ENCODE results near the gene CEACAM16.

- TF ChIP-seq POLR2A (IDR thresholded peaks at IDR 0.05; ENCODE audit: borderline replicate concordance, extremely low read depth, insufficient read depth, insufficient read length) (no peak), RAD21 (IDR thresholded peaks at IDR 0.05; ENCODE audit: low read depth) (no peak), EGR1 (IDR thresholded peaks at IDR 0.05; ENCODE audit: low read depth) (no peak)
- TF ChIP-seq, protein P1, sequence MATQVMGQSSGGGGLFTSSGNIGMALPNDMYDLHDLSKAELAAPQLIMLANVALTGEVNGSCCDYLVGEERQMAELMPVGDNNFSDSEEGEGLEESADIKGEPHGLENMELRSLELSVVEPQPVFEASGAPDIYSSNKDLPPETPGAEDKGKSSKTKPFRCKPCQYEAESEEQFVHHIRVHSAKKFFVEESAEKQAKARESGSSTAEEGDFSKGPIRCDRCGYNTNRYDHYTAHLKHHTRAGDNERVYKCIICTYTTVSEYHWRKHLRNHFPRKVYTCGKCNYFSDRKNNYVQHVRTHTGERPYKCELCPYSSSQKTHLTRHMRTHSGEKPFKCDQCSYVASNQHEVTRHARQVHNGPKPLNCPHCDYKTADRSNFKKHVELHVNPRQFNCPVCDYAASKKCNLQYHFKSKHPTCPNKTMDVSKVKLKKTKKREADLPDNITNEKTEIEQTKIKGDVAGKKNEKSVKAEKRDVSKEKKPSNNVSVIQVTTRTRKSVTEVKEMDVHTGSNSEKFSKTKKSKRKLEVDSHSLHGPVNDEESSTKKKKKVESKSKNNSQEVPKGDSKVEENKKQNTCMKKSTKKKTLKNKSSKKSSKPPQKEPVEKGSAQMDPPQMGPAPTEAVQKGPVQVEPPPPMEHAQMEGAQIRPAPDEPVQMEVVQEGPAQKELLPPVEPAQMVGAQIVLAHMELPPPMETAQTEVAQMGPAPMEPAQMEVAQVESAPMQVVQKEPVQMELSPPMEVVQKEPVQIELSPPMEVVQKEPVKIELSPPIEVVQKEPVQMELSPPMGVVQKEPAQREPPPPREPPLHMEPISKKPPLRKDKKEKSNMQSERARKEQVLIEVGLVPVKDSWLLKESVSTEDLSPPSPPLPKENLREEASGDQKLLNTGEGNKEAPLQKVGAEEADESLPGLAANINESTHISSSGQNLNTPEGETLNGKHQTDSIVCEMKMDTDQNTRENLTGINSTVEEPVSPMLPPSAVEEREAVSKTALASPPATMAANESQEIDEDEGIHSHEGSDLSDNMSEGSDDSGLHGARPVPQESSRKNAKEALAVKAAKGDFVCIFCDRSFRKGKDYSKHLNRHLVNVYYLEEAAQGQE (IDR thresholded peaks at IDR 0.05; ENCODE audit: low read depth) = no peak
- TF ChIP-seq, protein P2, sequence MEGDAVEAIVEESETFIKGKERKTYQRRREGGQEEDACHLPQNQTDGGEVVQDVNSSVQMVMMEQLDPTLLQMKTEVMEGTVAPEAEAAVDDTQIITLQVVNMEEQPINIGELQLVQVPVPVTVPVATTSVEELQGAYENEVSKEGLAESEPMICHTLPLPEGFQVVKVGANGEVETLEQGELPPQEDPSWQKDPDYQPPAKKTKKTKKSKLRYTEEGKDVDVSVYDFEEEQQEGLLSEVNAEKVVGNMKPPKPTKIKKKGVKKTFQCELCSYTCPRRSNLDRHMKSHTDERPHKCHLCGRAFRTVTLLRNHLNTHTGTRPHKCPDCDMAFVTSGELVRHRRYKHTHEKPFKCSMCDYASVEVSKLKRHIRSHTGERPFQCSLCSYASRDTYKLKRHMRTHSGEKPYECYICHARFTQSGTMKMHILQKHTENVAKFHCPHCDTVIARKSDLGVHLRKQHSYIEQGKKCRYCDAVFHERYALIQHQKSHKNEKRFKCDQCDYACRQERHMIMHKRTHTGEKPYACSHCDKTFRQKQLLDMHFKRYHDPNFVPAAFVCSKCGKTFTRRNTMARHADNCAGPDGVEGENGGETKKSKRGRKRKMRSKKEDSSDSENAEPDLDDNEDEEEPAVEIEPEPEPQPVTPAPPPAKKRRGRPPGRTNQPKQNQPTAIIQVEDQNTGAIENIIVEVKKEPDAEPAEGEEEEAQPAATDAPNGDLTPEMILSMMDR (IDR thresholded peaks at IDR 0.05 in 2 of 3, conservative IDR thresholded peaks at IDR 0.05 in 1 of 3; ENCODE audit: borderline replicate concordance in 1 of 3, insufficient read depth in 1 of 3, low read depth in 2 of 3, low read length in 2 of 3) = no peak
Measured at GRCh38 chr19:44685877-44686276, 13.1 kb upstream of the CEACAM16 start.

All from HCT116 (cell line).